Neuronal stem cell (in vitro differentiated cells): ENCODE measurements around the gene UBE2E1.

Experiments
- DNase-seq: peaks from one replicate; pipeline ENCODE4 v3.0.0-alpha.2; 2013; ENCODE audit warnings: low spot score
- H2AFZ ChIP-seq: one replicate; pipeline ENCODE4 v1.6.1; 2013; ENCODE audit warnings: mild to moderate bottlenecking, low read length, inconsistent platforms
- H2AK5ac ChIP-seq: 2 replicates; pipeline ENCODE4 v1.6.1; 2013; ENCODE audit warnings: low read depth, mild to moderate bottlenecking, inconsistent platforms, low read length, moderate library complexity, mixed read lengths
- H2BK120ac ChIP-seq: 2 replicates; pipeline ENCODE4 v1.6.1; 2013; ENCODE audit warnings: low read depth, mild to moderate bottlenecking, inconsistent platforms, low read length, moderate library complexity, mixed read lengths
- H2BK12ac ChIP-seq: one replicate; pipeline ENCODE4 v1.6.1; 2013; ENCODE audit warnings: low read length, inconsistent platforms
- H2BK15ac ChIP-seq: 2 replicates; pipeline ENCODE4 v1.6.1; 2013; ENCODE audit warnings: mild to moderate bottlenecking, low read length, inconsistent platforms, mixed read lengths
- H2BK5ac ChIP-seq: one replicate; pipeline ENCODE4 v1.6.1; 2013; ENCODE audit warnings: inconsistent platforms, mild to moderate bottlenecking, low read length, moderate library complexity
- H3K14ac ChIP-seq: one replicate; pipeline ENCODE4 v1.6.1; 2013; ENCODE audit warnings: low read length, inconsistent platforms
- H3K18ac ChIP-seq: 2 replicates; pipeline ENCODE4 v1.6.1; 2013; ENCODE audit warnings: low read length, inconsistent platforms
- H3K23ac ChIP-seq: 2 replicates; pipeline ENCODE4 v1.6.1; 2013; ENCODE audit warnings: low read depth, mild to moderate bottlenecking, mixed read lengths, low read length, inconsistent platforms; ENCODE audit not compliant: poor library complexity
- H3K27ac ChIP-seq: replicated peaks from 3 replicates; pipeline ENCODE4 v1.5.1; 2013; ENCODE audit warnings: low read length, inconsistent platforms
- H3K27me3 ChIP-seq, 3 experiments: 2 replicates each; pipeline ENCODE4 v1.6.1; 2013; ENCODE audit warnings: low read length in 3 of 3, mild to moderate bottlenecking in 2 of 3, inconsistent platforms in 1 of 3, low read depth in 1 of 3, mixed read lengths in 1 of 3, moderate library complexity in 1 of 3; ENCODE audit not compliant: control insufficient read depth in 3 of 3, insufficient read depth in 3 of 3
- H3K36me3 ChIP-seq, 2 donors: replicated peaks in 1 of 2; 2 replicates each; pipeline ENCODE4 v1.6.1; 2013; ENCODE audit warnings: low read length in 2 of 2; ENCODE audit not compliant: control insufficient read depth in 2 of 2, insufficient read depth in 2 of 2
- H3K4ac ChIP-seq: 2 replicates; pipeline ENCODE4 v1.6.1; 2013; ENCODE audit warnings: inconsistent platforms, mild to moderate bottlenecking, low read length, moderate library complexity
- H3K4me1 ChIP-seq, 2 donors: 1 replicate in 1 of 2; 2 replicates in 1 of 2; pipeline ENCODE4 v1.6.1; 2013; ENCODE audit warnings: low read length in 2 of 2, low read depth in 1 of 2; ENCODE audit not compliant: control insufficient read depth in 2 of 2, insufficient read depth in 1 of 2
- H3K4me2 ChIP-seq: one replicate; pipeline ENCODE4 v1.6.1; 2013; ENCODE audit warnings: mild to moderate bottlenecking, low read length, inconsistent platforms; ENCODE audit not compliant: insufficient read depth, poor library complexity, severe bottlenecking
- H3K4me3 ChIP-seq, 2 donors: 2 replicates each; pipeline ENCODE4 v1.5.1; 2013; ENCODE audit warnings: low read length in 2 of 2, mild to moderate bottlenecking in 2 of 2, inconsistent platforms in 1 of 2, moderate library complexity in 1 of 2
- H3K79me1 ChIP-seq: one replicate; pipeline ENCODE4 v1.6.1; 2013; ENCODE audit warnings: low read depth, mild to moderate bottlenecking, inconsistent platforms, low read length, moderate library complexity
- H3K9ac ChIP-seq: one replicate; pipeline ENCODE4 v1.6.1; 2013; ENCODE audit warnings: mild to moderate bottlenecking, low read depth, low read length, inconsistent platforms; ENCODE audit not compliant: poor library complexity
- H3K9me3 ChIP-seq, 2 donors: replicated peaks in 1 of 2; 2 replicates each; pipeline versions ENCODE3 to v1.6.1; 2013; ENCODE audit warnings: low read length in 2 of 2, mild to moderate bottlenecking in 2 of 2, inconsistent platforms in 1 of 2, low read depth in 1 of 2, mixed read lengths in 1 of 2, moderate library complexity in 1 of 2; ENCODE audit not compliant: control insufficient read depth in 2 of 2, insufficient read depth in 1 of 2
- H4K8ac ChIP-seq: one replicate; pipeline ENCODE4 v1.6.1; 2013; ENCODE audit warnings: low read depth, mild to moderate bottlenecking, inconsistent platforms, low read length, moderate library complexity
- H4K91ac ChIP-seq: one replicate; pipeline ENCODE4 v1.6.1; 2013; ENCODE audit warnings: low read length, low read depth, mild to moderate bottlenecking, inconsistent platforms; ENCODE audit not compliant: poor library complexity
- WGBS, 2 donors: extraction: QIAGEN DNeasy Blood & Tissue Kit; methylation state at CpG; one replicate each; pipeline ENCODE4 v1.1.7; 2013; ENCODE audit warnings: missing lambda C conversion rate in 2 of 2, mixed read lengths in 1 of 2; ENCODE audit not compliant: insufficient read length in 2 of 2, insufficient replicate concordance in 1 of 2; ENCODE audit errors: extremely low coverage in 2 of 2; 5-methylcytosine and 5-hydroxymethylcytosine counted together

UBE2E1 gene

GRCh38 chr3:23815879-23816278 is 10.1 kb downstream of the UBE2E1 start:
- Histone ChIP-seq H3K36me3 (peaks cover 0 to 49% of the 10 kb centered on the region in 2 donors), H3K4me2 (no peak overlapping the region), H3K27me3 (no peaks in the 10 kb centered on the region), H4K91ac (no peak overlapping the region), H3K14ac (no peak overlapping the region), H4K8ac (no peak overlapping the region), H3K4ac (no peak overlapping the region), H3K27ac (no peak overlapping the region), H3K4me3 (no peak overlapping the region), H2BK120ac (no peak overlapping the region), H2BK15ac (no peak overlapping the region), H3K23ac (no peak overlapping the region), H2AFZ (no peak overlapping the region), H3K9ac (no peak overlapping the region), H3K18ac (no peak overlapping the region), H2BK5ac (no peak overlapping the region), H2AK5ac (no peak overlapping the region), H3K79me1 (peaks cover 4% of the 10 kb centered on the region), H3K4me1 (peaks cover 4 to 7% of the 10 kb centered on the region in 2 donors), H3K9me3 (peaks cover 0 to 10% of the 10 kb centered on the region in 2 donors), H2BK12ac (no peak overlapping the region)
- no CpG with 5 or more reads among the region's 3 CpGs for WGBS, 2 donors
- no peak for DNase-seq

DNA sequence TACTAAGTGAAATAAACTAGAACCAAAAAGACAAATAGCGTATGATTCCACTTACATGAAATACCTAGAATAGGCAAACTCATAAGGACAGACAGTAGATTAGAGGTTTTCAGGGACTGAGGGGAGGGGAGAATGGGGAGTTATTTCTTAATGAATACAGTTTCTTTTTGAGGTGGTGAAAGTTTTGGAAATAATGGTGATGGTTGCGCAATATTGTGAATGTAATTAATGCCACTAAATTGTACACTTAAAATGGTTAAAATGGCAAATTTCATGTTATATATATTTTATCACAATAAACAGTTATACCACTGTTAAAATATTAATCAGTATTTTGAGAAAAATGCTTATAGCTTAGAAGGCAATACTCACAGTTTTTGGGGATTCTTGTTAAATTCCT is 11.0 kb downstream of the UBE2E1 start:
- Histone ChIP-seq H3K27ac (no peak overlapping the region), H2BK15ac (no peak overlapping the region), H3K18ac (no peak overlapping the region), H3K9me3 (peaks cover 0 to 10% of the 10 kb centered on the region in 2 donors), H3K23ac (no peak overlapping the region), H2BK12ac (no peak overlapping the region), H3K4me1 (peaks cover 4 to 12% of the 10 kb centered on the region in 2 donors), H3K4ac (no peak overlapping the region), H4K8ac (no peak overlapping the region), H2BK5ac (no peak overlapping the region), H2BK120ac (no peak overlapping the region), H3K79me1 (peaks cover 2% of the 10 kb centered on the region), H3K9ac (no peak overlapping the region), H3K4me3 (no peak overlapping the region), H3K27me3 (no peaks in the 10 kb centered on the region), H2AFZ (no peak overlapping the region), H4K91ac (no peak overlapping the region), H2AK5ac (no peak overlapping the region), H3K14ac (no peak overlapping the region), H3K36me3 (peaks cover 0 to 41% of the 10 kb centered on the region in 2 donors), H3K4me2 (no peak overlapping the region)
- no peak for DNase-seq
- no CpG with 5 or more reads among the region's 2 CpGs for WGBS, 2 donors

DNA sequence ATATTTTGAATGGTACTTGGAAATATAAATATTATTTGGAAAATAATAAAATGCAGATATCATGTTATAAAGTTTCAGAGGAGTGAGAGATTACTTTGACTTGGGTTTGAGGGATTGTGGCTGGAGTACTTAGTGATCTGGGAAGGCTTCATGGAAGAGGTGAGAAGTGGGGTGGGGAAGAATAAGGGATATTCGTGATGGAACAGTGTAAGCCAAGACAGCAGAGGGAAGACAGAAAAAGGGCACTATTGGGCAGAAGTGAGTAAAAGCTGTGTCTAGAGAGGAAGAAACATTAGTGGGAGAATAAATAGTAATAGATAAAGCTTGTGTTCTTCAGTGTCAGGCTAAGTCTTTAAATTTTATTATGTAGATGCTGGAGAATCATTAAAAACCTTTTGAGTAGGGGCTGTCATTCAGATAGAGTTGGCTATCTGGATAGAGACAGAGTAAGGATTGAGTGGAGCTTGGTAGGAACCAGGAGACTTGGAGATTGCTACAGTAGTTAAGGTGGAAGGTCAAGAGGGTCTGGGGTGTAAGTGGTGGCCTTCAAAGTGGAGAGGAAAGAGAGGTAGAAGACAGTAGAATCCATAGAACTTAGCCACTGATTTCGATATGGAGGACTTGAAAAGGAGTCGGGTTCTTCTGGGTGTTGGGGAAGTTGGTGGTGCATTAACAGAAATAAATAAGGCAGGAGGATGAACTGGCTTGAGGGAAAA is 11.9 kb downstream of the UBE2E1 start:
- Histone ChIP-seq H2AFZ (no peak overlapping the region), H3K4ac (no peak overlapping the region), H3K4me1 (peaks cover 4 to 13% of the 10 kb centered on the region in 2 donors), H3K4me2 (no peak overlapping the region), H3K14ac (no peak overlapping the region), H2BK120ac (no peak overlapping the region), H4K8ac (no peak overlapping the region), H3K4me3 (no peak overlapping the region), H3K9ac (no peak overlapping the region), H3K18ac (no peak overlapping the region), H2BK5ac (no peak overlapping the region), H3K36me3 (peaks cover 0 to 35% of the 10 kb centered on the region in 2 donors), H3K79me1 (peaks cover 2% of the 10 kb centered on the region), H3K23ac (no peak overlapping the region), H3K27me3 (no peaks in the 10 kb centered on the region), H3K9me3 (peaks cover 0 to 10% of the 10 kb centered on the region in 2 donors), H2BK12ac (no peak overlapping the region), H2BK15ac (no peak overlapping the region), H2AK5ac (no peak overlapping the region), H3K27ac (no peak overlapping the region), H4K91ac (no peak overlapping the region)
- WGBS, 2 donors, result 100% methylated on average over 1 of the region's 3 CpGs; no CpG with 5 or more reads in 1 of the 2 donors
- DNase-seq, result no peak

- peaks cover 0 to 10% of the 10 kb centered on the region in 2 donors for H3K9me3 ChIP-seq
- H3K9ac ChIP-seq, result no peak overlapping the region
- no peak overlapping the region for H2AFZ ChIP-seq
- no peak overlapping the region for H3K4me3 ChIP-seq
- H2AK5ac ChIP-seq, result no peak overlapping the region
- H3K27ac ChIP-seq, result no peak overlapping the region
- H3K23ac ChIP-seq, result no peak overlapping the region
- WGBS, 2 donors, result no CpG with 5 or more reads among the region's 5 CpGs
- peaks cover 2% of the 10 kb centered on the region for H3K79me1 ChIP-seq
- H2BK15ac ChIP-seq, result no peak overlapping the region
- peaks cover 4 to 13% of the 10 kb centered on the region in 2 donors for H3K4me1 ChIP-seq
- no peak overlapping the region for H3K14ac ChIP-seq
- no peak overlapping the region for H2BK120ac ChIP-seq
- peaks cover 0 to 24% of the 10 kb centered on the region in 2 donors for H3K36me3 ChIP-seq
- no peak overlapping the region for H3K18ac ChIP-seq
- H3K27me3 ChIP-seq, result no peaks in the 10 kb centered on the region
- no peak for DNase-seq
- no peak overlapping the region for H4K91ac ChIP-seq
- no peak overlapping the region for H2BK12ac ChIP-seq
- H2BK5ac ChIP-seq, result no peak overlapping the region
- H3K4ac ChIP-seq, result no peak overlapping the region
- H3K4me2 ChIP-seq, result no peak overlapping the region
- H4K8ac ChIP-seq, result no peak overlapping the region
These were observed 14.0 kb downstream of the UBE2E1 start for GRCh38 chr3:23819599-23820360.
